NK-92 (cell line): ENCODE data around the gene NUDT8.
"Not testable (repeated sequence)": the region's sequence is repeated elsewhere in the genome, so short reads cannot be mapped to it uniquely, and the experiment has no call there.

Experiments
- DNase-seq: peaks from one replicate; lab custom pipeline; 2025; ENCODE audit not compliant: unreplicated experiment; lab: John Stamatoyannopoulos, UW

The NUDT8 gene

GRCh38 chr11:67613960-67614715, 15.6 kb downstream of the NUDT8 start:
- peak; percentile 62 for DNase-seq

GRCh38 chr11:67613313-67613959, 16.3 kb downstream of the NUDT8 start:
- DNase-seq, result no peak

GRCh38 chr11:67612751-67613150, 17.0 kb downstream of the NUDT8 start:
- no peak for DNase-seq

- DNase-seq, result no peak
Measured at GRCh38 chr11:67611704-67612587, 17.8 kb downstream of the NUDT8 start.

GRCh38 chr11:67611165-67611564, 18.6 kb downstream of the NUDT8 start:
- DNase-seq, result no peak

GRCh38 chr11:67610302-67610868, 19.4 kb downstream of the NUDT8 start:
- DNase-seq, result no peak

GRCh38 chr11:67609316-67609715, 20.4 kb downstream of the NUDT8 start:
- no peak for DNase-seq

- no peak for DNase-seq
Measured at GRCh38 chr11:67608486-67608885, 21.3 kb downstream of the NUDT8 start.

- no peak for DNase-seq
Measured at GRCh38 chr11:67607507-67607906, 22.2 kb downstream of the NUDT8 start.

- DNase-seq, result peak; percentile 77
Measured at GRCh38 chr11:67606492-67607295, 23.0 kb downstream of the NUDT8 start, which contains the start of gene NDUFV1. TSS of gene NDUFV1 (plus strand) at chr11:67606936. CDS start at chr11:67607005, 69 bp downstream.

- DNase-seq, result no peak
Measured at GRCh38 chr11:67606093-67606491, 23.6 kb downstream of the NUDT8 start.

GRCh38 chr11:67605231-67606011, 24.3 kb downstream of the NUDT8 start:
- DNase-seq, result no peak

- no peak for DNase-seq
Measured at GRCh38 chr11:67604815-67605214, 24.9 kb downstream of the NUDT8 start.

- DNase-seq, result not testable (repeated sequence)
Measured at GRCh38 chr11:67604119-67604518, 25.6 kb downstream of the NUDT8 start.

GRCh38 chr11:67601098-67601497, 28.6 kb downstream of the NUDT8 start:
- no peak for DNase-seq

GRCh38 chr11:67600324-67601029, 29.3 kb downstream of the NUDT8 start:
- DNase-seq, result no peak

- no peak for DNase-seq
Measured at GRCh38 chr11:67599149-67599548, 30.6 kb downstream of the NUDT8 start.

GRCh38 chr11:67597963-67598362, 31.8 kb downstream of the NUDT8 start:
- not testable (repeated sequence) for DNase-seq

GRCh38 chr11:67597458-67597857, 32.3 kb downstream of the NUDT8 start:
- not testable (repeated sequence) for DNase-seq
